ENCODE measurements around the gene MEIS3. TPM values are rescaled to one million over a fixed set of nuclear protein-coding genes. Genes with fewer than 3 reads are reported as not detected.
"Not testable (repeated sequence)": the region's sequence is repeated elsewhere in the genome, so short reads cannot be mapped to it uniquely, and the experiment has no call there.

Gene MEIS3
- polyA plus RNA-seq, 2 of the 4 experiments (the other 2 are of a cell fraction) = 16.5 to 27.1 TPM

DNA sequence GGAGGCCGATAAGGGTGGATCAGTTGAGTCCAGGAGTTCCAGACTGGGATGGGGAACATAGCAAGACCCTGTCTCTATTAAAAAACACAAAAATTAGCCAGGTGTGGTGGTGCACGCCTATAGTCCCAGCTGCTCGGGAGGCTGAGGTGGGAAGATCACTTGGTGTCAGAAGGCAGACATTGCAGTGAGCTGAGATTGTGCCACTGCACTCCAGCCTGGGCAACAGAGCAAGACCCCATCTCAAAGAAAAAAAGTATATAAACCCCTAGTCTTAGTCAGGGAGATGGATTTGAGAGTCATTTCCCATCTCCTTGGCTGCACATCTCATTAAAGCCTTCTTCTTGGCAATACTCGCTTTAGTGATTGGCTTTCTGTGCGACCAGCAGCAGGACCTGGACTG, 35.4 kb downstream of the MEIS3 start:
- 92% methylated on average over 5 of the region's 5 CpGs for WGBS (ENCODE audit: missing lambda C conversion rate)
- DNase-seq (ENCODE audit: low read depth in 1 of 2, low spot score in 1 of 2); H3K4me1 ChIP-seq; POLR2A ChIA-PET; H3K9me3 ChIP-seq; H3K27ac ChIP-seq; H3K4me2 ChIP-seq; H3K4me3 ChIP-seq; ATAC-seq; FAIRE-seq: not testable (repeated sequence)
- TF ChIP-seq JUN (IDR thresholded peaks at IDR 0.05) (0 out of 5 replicates have a peak, but pooled peaks of 1 of the 2 experiments have one; percentile 5), HOXA7 (CRISPR knock-in tag; IDR thresholded peaks at IDR 0.05) (0 out of 2 replicates have a peak, but pooled peaks have one; percentile 43)
- CTCF ChIA-PET = interaction anchor here (1.2 to 11.0 kb wide), 5 partner anchors 7 to 88 kb away, joined by 3 to 138 read pairs (median 5); partner anchors contain the start of gene DHX34

DNA sequence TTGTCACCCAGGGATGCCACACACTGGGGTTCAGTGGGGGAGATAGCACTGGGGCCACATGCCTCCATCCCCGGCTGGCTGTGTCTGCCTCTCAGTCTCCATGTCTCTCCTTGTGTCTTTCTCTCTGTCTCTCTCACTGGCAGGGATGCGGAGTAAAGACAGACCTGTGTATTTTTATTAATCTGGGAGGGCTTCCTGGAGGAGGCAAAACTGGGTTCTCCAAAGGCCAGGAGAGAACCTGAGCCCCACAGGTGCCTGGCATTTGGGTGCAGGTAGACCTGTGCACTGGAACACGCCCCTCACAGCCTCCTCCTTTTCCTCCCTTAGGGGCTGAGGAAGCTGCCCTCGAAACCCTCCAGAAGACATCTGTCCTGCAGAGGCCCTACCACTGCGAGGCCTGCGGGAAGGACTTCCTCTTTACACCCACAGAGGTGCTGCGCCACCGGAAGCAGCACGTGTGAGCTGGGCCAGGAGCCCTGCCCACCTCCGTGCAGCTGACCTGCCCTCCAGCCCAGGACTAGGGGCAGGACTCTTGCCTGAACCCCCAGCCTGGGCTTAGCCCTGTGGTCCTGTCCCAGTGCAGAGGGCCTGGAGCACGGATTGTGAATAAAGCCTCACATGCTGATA, 37.6 kb downstream of the MEIS3 start:
- whole genome bisulfite sequencing (ENCODE audit: missing lambda C conversion rate) = 80% methylated on average over 11 of the region's 11 CpGs
- 0 out of 3 replicates have a peak, but pooled peaks cover 6% of the 10 kb centered on the region for H3K4me1 ChIP-seq
- POLR2A ChIA-PET = interaction anchor here (1.7 kb wide), 1 partner anchor 10 kb away, joined by 5 read pairs; no protein-coding TSS in a partner anchor

DNA sequence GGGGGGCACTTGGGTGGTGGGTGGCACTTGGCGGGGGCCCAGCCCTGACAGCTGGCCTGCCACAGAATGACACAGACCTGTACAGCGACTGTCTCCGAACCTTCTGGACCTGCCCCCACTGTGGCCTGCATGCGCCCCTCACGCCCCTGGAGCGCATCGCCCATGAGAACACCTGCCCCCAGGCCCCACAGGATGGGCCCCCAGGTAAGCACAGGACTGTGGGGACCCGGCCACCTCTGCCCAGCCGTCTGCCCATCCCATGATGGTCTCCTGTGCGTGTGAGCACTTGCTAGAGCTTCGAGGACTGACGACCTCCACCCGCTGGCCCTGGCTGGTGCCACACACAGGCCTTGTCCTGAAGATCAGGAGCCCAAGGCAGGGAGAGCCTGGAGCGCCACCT, 38.2 kb downstream of the MEIS3 start:
- 0 out of 3 replicates have a peak, but pooled peaks cover 6% of the 10 kb centered on the region for H3K4me1 ChIP-seq
- H3K9me3 ChIP-seq = no peaks in the 10 kb centered on the region
- ChIA-PET CTCF (interaction anchor here (0.6 to 11.0 kb wide), 8 partner anchors 9 to 253 kb away, joined by 3 to 138 read pairs (median 6); partner anchors contain the start of gene DHX34), POLR2A (no interaction called here)
- FAIRE-seq (no peak), DNase-seq (ENCODE audit: low read depth in 1 of 2, low spot score in 1 of 2) (no peak), ATAC-seq (peak in 1 of 2 experiments; percentile 4; a peak in 1 of 6 replicates)
- no peak overlapping the region for H3K27ac ChIP-seq
- H3K4me3 ChIP-seq = no peak overlapping the region
- TF ChIP-seq RARB (CRISPR knock-in tag; IDR thresholded peaks at IDR 0.05) = no peak
- no peak for TF ChIP-seq SMC3 (IDR thresholded peaks at IDR 0.05)
- TF ChIP-seq, protein P1, sequence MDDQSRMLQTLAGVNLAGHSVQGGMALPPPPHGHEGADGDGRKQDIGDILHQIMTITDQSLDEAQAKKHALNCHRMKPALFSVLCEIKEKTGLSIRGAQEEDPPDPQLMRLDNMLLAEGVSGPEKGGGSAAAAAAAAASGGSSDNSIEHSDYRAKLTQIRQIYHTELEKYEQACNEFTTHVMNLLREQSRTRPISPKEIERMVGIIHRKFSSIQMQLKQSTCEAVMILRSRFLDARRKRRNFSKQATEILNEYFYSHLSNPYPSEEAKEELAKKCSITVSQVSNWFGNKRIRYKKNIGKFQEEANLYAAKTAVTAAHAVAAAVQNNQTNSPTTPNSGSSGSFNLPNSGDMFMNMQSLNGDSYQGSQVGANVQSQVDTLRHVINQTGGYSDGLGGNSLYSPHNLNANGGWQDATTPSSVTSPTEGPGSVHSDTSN (IDR thresholded peaks at IDR 0.05) = no peak
- no peak for TF ChIP-seq FOSB (CRISPR knock-in tag; IDR thresholded peaks at IDR 0.05)
- no peak for TF ChIP-seq RAD21 (conservative IDR thresholded peaks at IDR 0.05 in 1 of 2, IDR thresholded peaks at IDR 0.05 in 1 of 2)
- no peak for TF ChIP-seq EHMT2 (IDR thresholded peaks at IDR 0.05; ENCODE audit: low read depth)
- TF ChIP-seq, protein P2, sequence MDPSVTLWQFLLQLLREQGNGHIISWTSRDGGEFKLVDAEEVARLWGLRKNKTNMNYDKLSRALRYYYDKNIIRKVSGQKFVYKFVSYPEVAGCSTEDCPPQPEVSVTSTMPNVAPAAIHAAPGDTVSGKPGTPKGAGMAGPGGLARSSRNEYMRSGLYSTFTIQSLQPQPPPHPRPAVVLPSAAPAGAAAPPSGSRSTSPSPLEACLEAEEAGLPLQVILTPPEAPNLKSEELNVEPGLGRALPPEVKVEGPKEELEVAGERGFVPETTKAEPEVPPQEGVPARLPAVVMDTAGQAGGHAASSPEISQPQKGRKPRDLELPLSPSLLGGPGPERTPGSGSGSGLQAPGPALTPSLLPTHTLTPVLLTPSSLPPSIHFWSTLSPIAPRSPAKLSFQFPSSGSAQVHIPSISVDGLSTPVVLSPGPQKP (IDR thresholded peaks at IDR 0.05; ENCODE audit: low read depth, low read length) = no peak
- no peak for TF ChIP-seq CHD2 (IDR thresholded peaks at IDR 0.05; ENCODE audit: low read length, partially characterized antibody)
- no peak for TF ChIP-seq HOXB5 (CRISPR knock-in tag; IDR thresholded peaks at IDR 0.05)
- no peak for TF ChIP-seq GATA3 (IDR thresholded peaks at IDR 0.05; ENCODE audit: borderline replicate concordance)
- TF ChIP-seq RCOR1 (IDR thresholded peaks at IDR 0.05; ENCODE audit: low read depth, low read length) = no peak
- no peak for TF ChIP-seq RFX5 (IDR thresholded peaks at IDR 0.05)
- no peak for TF ChIP-seq KDM1A (IDR thresholded peaks at IDR 0.05; ENCODE audit: low read depth)
- no peak for TF ChIP-seq HOXB13 (CRISPR knock-in tag; IDR thresholded peaks at IDR 0.05; ENCODE audit: low read depth)
- TF ChIP-seq ZFP36 (IDR thresholded peaks at IDR 0.05; ENCODE audit: borderline replicate concordance, partially characterized antibody) = no peak
- TF ChIP-seq FOSL2 (IDR thresholded peaks at IDR 0.05) = no peak
- TF ChIP-seq FOSL2 (CRISPR knock-in tag; IDR thresholded peaks at IDR 0.05) = no peak
- H3K4me2 ChIP-seq = no peak overlapping the region
- 89% methylated on average over 10 of the region's 14 CpGs for WGBS (ENCODE audit: missing lambda C conversion rate)

More for the DNA sequence above, 37.6 kb downstream of the MEIS3 start:
- CTCF ChIA-PET = interaction anchor here (0.8 to 11.0 kb wide), 9 partner anchors 9 to 103 kb away, joined by 3 to 138 read pairs (median 4); partner anchors contain the start of genes DHX34 and KPTN
- H3K4me3 ChIP-seq = no peak overlapping the region
- DNase-seq (ENCODE audit: low read depth in 1 of 2, low spot score in 1 of 2) = no peak
- ATAC-seq = no peak
- FAIRE-seq = no peak
- TF ChIP-seq ZFP36 (IDR thresholded peaks at IDR 0.05; ENCODE audit: borderline replicate concordance, partially characterized antibody) (peak; percentile 98), JUN (IDR thresholded peaks at IDR 0.05) (no peak)
- H3K4me2 ChIP-seq = no peak overlapping the region
- no peaks in the 10 kb centered on the region for H3K9me3 ChIP-seq
- no peak overlapping the region for H3K27ac ChIP-seq
